ENCODE measurements around the gene ANKS1B.

- no peak for TF ChIP-seq GATA2 (IDR thresholded peaks at IDR 0.05; ENCODE audit: low read depth, low read length)
- no peak for TF ChIP-seq GATA3 (IDR thresholded peaks at IDR 0.05; ENCODE audit: low read depth, low read length)
Observed at GRCh38 chr12:98757455-98757854, 1227.3 kb downstream of the ANKS1B start.

Data from SH-SY5Y (cell line).